Inflammatory macrophage treated with lipopolysaccharide for 1 hour (primary cell): ENCODE data around the gene COL10A1.
A peak's percentile ranks its signal among the peaks of the same experiment; 100 is the strongest.
"Not testable (repeated sequence)": the region's sequence is repeated elsewhere in the genome, so short reads cannot be mapped to it uniquely, and the experiment has no call there.

Experiments
- DNase-seq, 2 donors: peaks; one replicate each; pipeline ENCODE4 v3.0.0-alpha.2; 2020 to 2022

Gene COL10A1

DNA sequence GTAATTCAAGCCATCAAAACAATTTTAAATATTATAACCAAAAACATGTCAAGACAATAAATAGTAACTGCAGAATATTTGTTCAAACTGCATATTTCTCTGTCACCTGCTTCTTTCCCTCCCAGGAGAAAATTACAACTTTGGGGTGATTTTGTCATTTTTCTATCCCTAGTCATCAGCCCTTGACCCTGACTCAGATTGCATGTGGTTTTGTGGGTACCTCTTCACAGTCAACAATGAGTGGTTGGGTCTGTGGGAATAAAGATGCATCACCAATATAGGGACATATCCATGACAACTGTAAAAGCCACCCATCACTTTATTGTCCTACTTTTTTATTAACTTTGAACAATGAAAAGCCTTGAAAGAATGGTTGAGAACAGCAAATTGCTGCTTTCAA is 7.3 kb downstream of the COL10A1 start:
- DNase-seq, result no peak

DNA sequence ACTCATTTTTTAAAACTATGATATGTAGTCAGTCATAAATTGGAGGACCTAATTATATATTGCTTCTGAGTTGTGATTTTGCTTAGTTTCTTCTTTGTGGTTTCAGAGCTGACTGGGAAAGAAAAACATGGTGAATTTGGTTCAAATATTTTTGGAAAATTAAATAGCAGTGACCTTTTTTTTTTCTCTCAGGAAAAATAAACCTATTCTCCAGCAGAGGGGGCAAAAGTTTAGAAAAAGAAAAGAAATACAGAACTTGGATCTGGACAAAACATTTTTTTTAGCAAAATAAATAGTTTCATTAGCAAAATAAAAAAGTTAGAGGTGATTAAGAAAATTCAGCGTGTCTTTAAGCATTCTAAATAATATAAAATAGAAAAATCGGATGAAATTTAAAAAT is 10.2 kb downstream of the COL10A1 start:
- no peak for DNase-seq

DNA sequence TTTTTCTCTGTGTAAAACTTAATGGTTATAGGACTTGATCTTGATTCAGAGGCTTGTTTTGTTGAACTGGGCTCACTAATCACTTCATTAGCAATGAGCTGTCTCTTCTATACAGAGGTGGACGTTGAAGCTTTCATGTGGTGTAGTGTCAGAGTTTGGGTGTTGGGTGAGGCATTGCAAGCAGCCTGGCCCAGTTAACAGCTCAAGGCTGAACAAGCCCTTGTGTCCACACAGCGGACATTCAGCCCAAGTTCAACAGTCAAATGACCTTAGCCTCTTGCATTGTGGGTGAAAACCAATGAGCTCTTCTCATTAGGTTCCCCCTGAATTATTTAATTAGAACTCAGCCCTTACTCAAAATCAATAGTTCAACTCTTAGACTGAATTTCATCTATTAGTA is 12.5 kb downstream of the COL10A1 start:
- DNase-seq, result no peak

DNA sequence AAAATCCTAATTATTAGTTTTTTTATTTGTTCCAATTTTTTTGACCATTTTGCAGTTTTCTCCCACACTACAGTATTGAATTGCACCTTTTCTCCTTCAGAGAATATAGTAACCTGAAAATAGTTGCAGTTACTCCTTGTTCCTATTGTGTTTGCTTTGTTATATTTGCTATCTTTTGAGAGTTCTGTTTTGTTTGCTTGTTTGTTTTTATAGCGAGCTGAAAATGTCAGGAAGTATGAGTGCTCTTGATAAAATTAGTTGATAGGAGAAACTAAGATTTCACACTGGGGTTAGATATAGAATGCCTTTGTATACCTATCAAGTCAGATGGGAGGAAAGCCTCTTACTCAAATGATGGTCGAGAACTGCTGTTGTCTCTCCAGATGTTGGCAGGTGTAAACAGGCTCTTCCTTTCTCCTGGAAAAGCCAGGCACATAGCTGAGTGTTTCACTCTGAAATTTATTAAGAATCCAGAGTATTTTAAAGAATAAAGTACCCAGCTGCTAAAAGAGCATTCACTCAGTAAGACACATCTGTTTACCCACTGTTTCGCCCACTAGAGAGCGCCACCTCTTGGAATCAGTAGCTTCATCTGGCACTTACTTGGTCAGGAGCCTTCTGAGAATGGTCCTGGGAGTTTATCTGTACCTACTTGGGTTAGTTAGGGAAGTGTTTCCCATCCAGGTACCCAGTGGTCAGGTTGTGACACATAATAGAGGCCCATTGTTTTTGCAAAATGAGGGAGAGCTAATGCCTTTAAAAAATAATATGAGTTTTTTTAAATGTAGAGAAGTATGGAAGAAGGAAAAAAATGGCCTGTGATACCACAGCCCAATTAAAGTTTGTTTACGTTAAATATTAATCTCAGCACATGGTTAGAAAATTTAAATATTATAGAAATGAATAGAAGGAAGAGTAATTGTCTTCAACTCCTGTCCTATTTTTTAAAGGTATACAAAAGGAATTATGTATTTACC is 14.1 kb downstream of the COL10A1 start:
- peak in 1 of 2 donors; percentile 29 for DNase-seq

DNA sequence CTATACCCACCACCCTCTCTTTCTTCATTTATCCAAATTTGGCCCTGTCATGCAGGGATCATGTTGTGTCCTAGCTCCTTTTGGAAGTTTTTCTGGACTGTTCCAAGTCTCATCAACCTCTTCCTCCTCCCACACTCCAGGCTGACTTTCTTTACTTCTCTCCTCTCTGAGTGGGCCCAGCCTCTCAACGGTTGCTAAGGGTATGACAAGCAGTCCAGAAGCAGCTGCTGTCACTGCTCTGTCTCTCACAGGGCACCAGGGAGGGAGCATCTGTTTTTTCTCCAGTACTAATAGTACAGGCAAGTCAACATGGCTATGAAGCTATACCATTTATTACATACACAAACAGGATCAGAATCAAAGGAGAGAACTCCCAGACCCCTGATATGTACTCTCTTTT is 17.1 kb downstream of the COL10A1 start:
- DNase-seq, result no peak

DNA sequence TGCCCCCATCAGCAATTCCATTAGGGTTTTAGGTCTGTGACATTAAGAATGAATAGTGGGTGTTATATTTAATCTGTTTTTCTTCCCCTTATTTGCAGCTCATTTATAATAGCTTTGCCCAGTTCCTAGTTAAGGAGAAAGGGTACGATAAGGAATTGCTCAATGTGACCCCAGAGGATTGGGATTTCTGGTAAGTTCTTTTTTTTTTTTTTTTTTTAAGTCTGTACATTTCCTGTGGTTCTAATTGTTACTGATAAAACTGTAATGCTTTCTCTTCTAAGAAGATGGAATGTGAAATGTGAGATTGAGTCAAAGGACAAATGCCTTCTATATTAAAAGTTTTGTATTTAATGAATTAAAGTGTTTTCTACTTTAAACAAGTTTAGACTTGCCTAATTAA is 19.8 kb downstream of the COL10A1 start:
- no peak for DNase-seq

DNA sequence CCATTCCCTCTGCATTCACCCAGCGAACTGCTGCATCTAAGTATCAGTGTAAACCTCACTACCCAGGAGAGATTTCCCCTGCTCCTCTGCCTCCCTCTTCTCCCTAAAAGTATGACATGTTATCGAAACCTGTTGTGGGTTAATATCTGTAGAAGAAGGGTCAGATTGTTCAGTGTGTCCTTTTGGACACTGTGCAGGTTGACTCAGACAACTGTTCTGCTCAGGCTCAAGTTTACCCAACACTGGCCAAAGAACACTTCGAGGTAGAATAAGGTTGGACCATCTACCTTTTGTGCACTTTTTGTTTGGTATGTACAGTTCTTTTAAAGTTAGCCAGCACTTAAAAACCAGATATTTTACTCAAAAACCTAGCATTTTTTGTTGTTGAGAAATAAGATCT is 20.7 kb downstream of the COL10A1 start:
- DNase-seq, result no peak

DNA sequence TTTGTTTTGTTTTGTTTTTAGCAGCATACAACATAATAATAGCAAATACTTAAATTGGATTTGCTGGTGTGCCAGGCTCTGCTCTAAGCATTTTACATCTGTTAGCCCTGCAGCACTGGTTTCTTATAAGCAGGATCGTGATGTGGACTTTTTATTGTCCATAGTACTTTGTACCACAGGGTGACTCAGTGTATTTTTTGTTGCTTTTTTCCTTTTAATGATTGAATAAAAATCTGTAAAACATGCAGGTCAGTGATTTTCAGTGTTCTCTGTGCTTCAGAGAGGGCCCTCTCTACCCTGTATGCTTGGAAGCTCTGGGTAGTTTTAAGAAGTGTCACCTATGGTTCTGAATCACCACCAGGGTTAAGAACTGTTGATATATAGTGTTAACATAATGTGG is 21.3 kb downstream of the COL10A1 start:
- no peak for DNase-seq

DNA sequence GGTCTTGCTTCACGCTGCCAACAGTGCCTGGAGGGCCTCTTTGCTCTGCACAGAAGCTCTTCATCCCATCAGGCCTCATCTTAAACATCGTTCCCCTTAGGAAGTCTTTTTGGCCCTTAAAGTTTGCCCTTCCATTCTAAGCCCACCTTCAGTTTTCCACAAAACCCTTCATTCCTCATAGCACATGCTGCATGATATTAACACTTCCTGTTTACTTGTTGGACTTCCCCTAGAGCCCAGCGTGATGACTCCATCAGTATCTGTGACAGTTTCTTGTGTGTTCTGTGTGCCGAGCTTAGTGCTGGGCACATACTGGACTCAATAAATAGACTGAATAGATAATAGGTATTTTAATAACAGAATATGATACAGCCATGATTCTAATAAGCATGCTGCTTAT is 23.1 kb downstream of the COL10A1 start:
- peak; percentile 19 to 41 for DNase-seq

DNA sequence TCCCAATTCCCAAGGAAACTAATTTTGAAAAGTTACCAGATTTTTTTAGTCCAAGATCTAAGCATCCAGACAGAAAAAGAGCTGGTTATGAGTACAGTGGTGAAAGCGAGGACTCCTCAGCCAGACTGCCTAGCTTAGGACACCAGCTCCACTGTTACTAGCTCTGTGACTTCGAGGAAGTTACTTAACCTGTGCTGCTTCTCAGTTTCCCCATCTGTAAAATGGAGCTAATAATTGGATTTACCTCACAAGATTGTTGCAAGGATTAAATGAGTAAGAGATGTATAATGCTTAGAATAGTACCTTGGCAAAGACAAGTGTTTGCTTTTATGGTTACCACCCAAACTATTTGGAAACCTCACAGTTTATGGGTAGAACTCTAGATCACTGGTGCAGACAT is 24.1 kb downstream of the COL10A1 start:
- no peak for DNase-seq

DNA sequence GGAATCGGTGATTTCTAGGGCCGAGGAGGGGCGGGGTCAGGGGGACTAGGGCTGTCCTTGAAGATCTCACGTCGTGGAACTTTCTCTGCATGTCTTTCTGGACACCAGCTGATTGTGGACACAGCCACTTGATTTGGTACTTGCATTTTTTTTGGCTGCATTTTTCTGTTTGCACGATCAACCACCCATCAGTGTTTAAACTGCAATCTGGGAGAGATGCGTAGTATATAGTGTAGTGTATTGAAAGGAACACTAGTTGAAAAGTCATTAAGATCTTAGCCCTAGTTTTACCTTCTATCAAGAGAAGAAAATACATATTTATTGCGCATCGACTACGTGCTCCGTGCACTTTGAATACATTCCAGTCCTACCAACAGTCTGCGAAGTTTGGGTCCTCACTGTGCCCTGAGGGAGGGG is 24.6 kb downstream of the COL10A1 start:
- DNase-seq, result no peak

DNA sequence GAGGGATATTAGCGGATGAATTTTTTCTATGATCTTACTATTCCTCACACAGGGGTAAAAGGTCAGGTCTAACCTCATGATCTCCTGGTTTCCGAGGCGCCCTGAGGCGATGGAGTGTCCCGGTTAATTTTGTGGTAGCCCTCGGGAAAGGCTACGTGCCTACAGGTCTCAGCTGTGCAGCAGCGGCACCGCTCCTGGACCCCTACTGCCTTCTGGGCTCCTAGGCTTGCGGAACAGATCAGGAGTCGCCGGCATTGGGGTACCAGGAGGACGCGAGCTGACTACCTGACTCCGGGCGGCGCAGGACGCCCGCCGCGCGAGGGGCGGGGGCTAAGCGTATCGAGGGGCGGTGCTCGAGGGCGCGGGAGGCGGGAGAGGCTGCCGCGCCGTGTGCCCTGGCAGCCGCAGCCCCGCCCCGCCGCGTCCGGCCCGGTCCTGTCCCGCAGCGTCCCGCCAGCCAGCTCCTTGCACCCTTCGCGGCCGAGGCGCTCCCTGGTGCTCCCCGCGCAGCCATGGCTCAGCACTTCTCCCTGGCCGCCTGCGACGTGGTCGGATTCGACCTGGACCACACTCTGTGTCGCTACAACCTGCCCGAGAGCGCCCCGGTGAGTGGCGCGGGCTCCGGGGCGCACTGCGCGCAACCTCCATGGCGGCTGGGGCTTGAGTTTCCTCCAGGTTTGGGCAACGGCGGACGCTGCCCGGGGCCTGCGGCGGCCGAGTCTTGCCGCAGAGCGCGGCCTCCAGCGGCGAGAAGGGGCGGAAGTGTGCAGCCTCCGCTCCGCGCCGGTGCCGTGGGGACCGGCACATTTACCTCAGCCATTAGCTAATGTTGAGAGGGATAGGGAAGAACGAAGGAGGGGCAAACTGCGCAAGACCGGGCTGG is 25.3 kb downstream of the COL10A1 start, which contains the start of gene NT5DC1:
TSS of gene NT5DC1 (plus strand) at position 435 of the 883 bp plus-strand sequence. CDS start at position 513, 78 bp downstream.
- DNase-seq, result peak; percentile 54 to 64

DNA sequence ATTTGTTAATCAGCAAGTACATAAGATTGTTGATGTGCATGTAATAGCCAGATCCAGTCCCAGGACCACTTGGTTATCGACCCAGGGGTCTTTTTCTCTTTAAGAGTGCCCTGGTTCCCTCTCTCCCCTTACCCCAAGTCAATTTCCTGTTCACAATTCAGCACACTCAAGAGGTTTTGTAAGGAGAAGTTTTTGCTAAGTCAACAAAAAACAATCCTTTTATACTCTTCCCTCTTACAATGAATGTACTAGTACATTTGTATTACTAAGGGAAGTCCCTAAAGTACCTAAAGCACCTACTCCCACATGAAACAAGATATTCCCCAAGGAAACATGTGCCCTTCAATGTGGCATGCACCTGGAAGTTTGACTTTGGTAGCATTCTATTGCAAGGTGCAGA is 26.9 kb downstream of the COL10A1 start:
- no peak for DNase-seq

DNA sequence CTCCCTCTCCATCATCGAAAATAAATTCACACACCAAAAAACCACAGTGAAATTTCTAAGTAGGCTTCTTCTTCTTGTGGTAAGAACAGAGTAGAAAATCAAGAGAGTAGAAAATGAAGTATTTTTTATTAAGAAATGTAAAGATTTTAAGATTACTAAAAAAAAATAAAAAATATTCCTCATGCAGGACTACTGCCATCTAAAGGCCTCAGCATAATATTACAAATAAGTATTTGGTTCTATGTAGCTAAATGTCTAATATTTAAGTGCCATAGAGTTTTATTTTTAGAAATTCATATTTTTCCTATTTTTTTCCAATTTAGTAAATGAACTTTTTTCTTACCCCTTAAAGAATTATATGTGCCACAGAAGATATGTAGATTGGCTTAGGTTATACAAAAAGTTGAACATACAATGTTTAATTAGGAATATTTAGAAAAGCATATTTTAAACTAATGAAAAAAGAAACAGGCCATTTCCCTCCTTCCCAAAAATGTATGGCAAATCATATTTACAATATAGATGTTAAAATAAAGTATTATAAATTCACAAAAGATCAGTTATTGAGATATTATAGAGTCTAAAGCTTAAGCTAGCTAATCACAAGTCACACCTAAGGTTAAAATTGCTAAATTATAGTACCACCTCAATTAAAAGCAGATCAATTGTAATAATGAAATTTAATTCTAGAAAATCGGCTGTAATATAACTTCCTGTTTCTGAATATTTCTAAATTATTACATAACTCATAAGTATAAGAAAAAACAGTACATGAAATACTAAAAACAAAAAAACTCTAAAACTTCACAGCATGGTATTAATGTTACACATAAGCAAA is 28.7 kb downstream of the COL10A1 start:
- DNase-seq, result peak; percentile 13 to 34

DNA sequence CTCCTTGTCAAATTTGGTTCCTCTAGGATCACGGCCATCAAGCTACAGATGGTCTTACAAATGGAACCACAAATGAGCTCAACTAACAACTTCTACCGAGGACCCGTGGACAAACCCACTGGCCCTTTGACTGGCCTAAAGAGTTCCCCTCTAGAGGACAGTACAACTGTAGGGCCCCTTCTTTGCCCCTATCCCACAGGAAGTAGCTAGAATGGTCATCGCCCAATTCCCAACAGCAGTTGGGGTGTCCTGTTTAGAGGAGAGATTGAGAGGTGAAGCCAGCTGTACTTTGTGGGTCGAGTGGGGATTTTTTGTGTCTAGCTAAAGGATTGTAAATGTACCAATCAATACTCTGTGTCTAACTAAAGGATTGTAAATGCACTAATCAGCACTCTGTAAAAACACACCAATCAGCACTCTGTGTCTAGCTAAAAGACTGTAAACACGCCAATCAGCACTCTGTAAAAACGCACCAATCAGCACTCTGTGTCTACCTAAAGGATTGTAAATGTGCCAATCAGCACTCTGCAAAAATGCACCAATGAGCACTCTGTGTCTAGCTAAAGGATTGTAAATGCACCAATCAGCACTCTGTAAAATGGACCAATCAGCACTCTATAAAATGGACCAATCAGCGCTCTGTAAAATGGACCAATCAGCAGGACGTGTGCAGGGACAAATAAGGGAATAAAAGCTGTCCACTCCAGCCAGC is 29.7 kb downstream of the COL10A1 start:
- DNase-seq, result not testable (repeated sequence)

DNA sequence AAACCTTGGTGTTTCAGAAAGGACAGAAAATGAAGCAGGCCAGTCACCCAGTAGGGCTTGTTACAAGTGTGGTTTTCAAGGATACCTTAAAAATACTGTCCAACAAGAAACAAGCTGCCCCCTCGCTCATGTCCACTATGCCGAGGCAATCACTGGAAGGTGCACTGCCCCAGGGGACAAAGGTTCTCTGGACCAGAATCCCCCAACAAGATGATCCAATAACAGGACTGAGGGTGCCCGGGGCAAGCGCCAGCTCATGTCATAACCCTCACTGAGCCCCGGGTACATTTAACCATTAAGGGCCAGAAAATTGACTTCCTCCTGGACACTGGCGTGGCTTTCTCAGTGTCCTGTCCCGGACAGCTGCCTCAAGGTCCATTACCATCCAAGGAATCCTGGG is 31.9 kb downstream of the COL10A1 start:
- DNase-seq, result no peak

DNA sequence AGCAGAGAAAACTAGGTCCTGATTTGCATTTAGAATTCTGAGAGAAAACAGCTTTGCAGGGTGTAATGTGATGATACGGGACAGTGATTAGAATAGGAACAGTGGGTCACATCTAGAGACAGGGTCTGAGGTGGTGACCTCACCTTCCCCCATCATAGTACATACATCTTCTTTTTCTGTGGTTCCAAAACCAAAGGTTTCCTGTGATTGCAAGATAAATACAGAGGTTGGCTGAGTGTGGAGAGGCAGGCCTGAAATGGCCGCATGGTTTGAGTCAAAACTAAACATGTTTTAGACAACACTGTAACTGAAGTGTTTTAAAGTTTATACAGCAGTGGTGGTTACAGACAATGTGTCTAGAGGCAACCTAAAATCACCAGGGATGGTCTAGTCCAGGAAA is 35.7 kb downstream of the COL10A1 start:
- DNase-seq, result no peak

DNA sequence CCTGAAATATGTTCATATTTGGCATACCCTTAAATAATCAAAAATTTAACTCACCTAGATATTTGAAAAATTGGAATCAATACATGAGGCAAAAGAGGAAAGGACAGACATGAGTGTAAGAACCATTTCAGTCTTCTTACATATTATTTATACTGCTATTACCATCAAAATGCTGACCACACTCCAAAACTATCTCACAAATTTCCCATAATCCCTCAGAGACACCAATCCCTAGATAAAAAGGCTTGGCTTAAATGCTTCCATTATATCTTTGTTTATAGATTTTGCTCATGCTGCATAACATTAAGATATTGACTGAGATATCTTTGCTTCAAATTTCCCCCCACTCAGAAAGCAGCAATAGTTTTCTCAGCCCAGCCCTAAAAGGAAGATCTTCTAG is 37.0 kb downstream of the COL10A1 start:
- DNase-seq, result no peak

DNA sequence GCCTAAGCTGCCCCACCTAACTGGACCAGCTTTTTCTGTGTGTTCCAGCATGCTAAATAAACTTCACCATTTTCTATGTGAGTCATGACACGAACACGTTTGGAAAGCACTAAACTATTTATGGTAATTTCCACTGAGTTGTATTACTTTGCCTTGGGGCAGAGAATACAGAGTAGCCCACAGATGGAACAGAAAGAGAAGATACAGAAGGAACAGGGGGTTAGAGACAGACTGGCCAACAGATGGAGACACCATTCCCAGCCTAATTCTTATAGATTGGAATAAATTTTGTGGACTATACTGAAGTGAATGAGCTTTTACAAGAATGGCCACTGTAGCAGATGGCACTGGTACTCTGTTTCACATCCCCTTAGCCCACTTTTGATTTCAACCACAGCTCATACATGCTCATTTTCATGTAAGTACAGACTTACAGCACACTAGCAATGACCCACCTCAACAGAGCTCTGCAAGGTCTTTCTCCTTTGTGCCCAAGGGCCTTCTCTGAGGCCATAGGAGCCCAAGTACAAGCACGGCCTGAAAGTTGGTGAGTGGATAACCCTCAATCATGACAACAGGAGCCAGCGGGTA is 38.4 kb downstream of the COL10A1 start:
- DNase-seq, result no peak

DNA sequence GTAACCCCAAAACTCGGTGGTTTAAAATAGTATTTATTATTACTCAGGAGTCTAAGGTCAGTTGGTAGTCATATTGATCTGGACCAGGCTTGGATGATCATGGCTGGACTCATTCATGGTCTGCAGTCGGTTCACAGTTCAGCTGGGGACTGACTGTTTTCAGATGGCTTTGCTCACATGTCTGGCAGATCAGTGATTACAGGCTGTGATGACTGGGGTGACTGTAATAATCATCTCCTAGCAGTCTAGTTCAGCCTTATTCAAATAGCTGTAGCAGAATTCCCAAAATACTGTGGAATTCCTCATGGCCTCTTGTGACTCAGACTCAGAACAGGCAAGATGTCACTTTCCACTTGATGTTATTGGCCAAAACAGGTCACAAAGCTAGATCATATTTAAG is 41.6 kb downstream of the COL10A1 start:
- DNase-seq, result no peak

DNA sequence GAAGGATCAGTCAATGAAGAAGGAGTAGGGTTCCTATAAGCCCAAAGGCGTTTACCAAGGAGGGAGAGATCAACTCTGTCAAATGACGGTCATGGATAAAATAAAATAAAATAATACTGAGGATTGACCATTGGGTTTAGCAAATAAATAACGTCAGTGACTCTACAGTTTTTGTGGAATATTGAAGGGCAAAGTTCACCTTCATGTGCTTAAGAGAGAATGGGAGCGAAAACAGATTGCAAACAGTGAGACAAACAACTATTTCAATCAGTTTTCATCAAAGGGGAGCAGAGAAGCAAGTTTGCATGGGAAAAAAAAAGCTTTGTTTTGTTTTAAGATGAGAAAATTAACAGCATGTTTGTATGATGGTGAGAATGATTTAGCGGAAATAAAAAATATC is 42.9 kb downstream of the COL10A1 start:
- no peak for DNase-seq

DNA sequence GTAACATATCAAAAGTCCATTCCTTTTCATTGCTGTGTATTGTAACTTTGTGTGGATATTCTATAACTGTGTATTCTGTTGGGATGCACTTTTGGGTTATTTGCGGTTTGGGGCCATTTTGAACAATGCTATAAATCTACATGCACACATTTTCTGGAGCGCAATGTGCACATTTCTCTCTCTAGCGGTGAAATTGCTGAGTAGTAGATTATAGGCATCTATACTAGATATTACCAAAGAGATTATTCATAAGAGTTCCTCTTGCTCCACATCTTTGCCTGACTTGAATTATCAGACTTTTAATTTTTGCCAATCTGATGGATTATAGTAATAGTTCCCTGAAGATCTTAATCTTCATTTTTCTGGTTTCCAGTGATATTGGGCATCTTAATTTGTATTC is 47.0 kb downstream of the COL10A1 start:
- no peak for DNase-seq
